Parathyroid adenoma (tissue), 2 donors: ENCODE results near the gene ITPR2.

Experiments
- H2AFZ ChIP-seq: fragments of 300-600 bp; sonication (generic); one replicate; pipeline ENCODE4 v1.7.0; 2017; ENCODE audit warnings: antibody characterized with exemption, mild to moderate bottlenecking
- H3K27ac ChIP-seq: fragments of 300-600 bp; sonication (generic); one replicate; pipeline ENCODE4 v1.7.0; 2017
- H3K27me3 ChIP-seq: fragments of 300-600 bp; sonication (generic); one replicate; pipeline ENCODE4 v1.7.0; 2017; ENCODE audit warnings: low read length; ENCODE audit not compliant: control insufficient read depth, insufficient read depth
- H3K36me3 ChIP-seq: fragments of 300-600 bp; sonication (generic); one replicate; pipeline ENCODE4 v1.7.0; 2017; ENCODE audit warnings: low read length; ENCODE audit not compliant: control insufficient read depth, insufficient read depth
- H3K4me1 ChIP-seq: fragments of 300-600 bp; sonication (generic); one replicate; pipeline ENCODE4 v1.7.0; 2017; ENCODE audit warnings: control low read depth
- H3K4me2 ChIP-seq: fragments of 300-600 bp; sonication (generic); one replicate; pipeline ENCODE4 v1.7.0; 2017; ENCODE audit warnings: low read length
- H3K4me3 ChIP-seq: fragments of 300-600 bp; sonication (generic); one replicate; pipeline ENCODE4 v1.7.0; 2017; ENCODE audit warnings: low read depth, low read length
- H3K79me2 ChIP-seq: fragments of 300-600 bp; sonication (generic); one replicate; pipeline ENCODE4 v1.7.0; 2017; ENCODE audit warnings: control low read depth
- H3K9ac ChIP-seq: fragments of 300-600 bp; sonication (generic); one replicate; pipeline ENCODE4 v1.7.0; 2017; ENCODE audit warnings: mild to moderate bottlenecking
- H3K9me3 ChIP-seq: fragments of 300-600 bp; sonication (generic); one replicate; pipeline ENCODE4 v1.7.0; 2017; ENCODE audit warnings: low read length; ENCODE audit not compliant: control insufficient read depth
- CTCF ChIP-seq: fragments of 300-600 bp; sonication (generic); IDR thresholded peaks from one replicate; pipeline ENCODE4 v1.7.0; 2017; ENCODE audit warnings: antibody characterized with exemption, mild to moderate bottlenecking
- donor health status: primary hyperparathyroidism.

ITPR2 gene

GRCh38 chr12:26746121-26746714 is 86.8 kb downstream of the ITPR2 start:
- H3K9me3 ChIP-seq = no peaks in the 10 kb centered on the region
- H3K27ac ChIP-seq = no peak overlapping the region
- peaks cover 5% of the 10 kb centered on the region for H3K4me1 ChIP-seq
- no peak overlapping the region for H3K4me2 ChIP-seq
- no peaks in the 10 kb centered on the region for H3K27me3 ChIP-seq
- peaks cover 11% of the 10 kb centered on the region for H3K79me2 ChIP-seq
- no peak overlapping the region for H2AFZ ChIP-seq
- no peak overlapping the region for H3K4me3 ChIP-seq
- no peak overlapping the region for H3K9ac ChIP-seq
- no peaks in the 10 kb centered on the region for H3K36me3 ChIP-seq
- TF ChIP-seq CTCF = no peak

- Histone ChIP-seq H3K79me2 (peaks cover 11% of the 10 kb centered on the region), H3K4me3 (no peak overlapping the region), H3K9ac (no peak overlapping the region), H3K4me1 (peaks cover 5% of the 10 kb centered on the region), H3K27me3 (no peaks in the 10 kb centered on the region), H3K4me2 (no peak overlapping the region), H3K27ac (no peak overlapping the region), H3K9me3 (no peaks in the 10 kb centered on the region), H2AFZ (no peak overlapping the region), H3K36me3 (no peaks in the 10 kb centered on the region)
- TF ChIP-seq CTCF = no peak
Measured at GRCh38 chr12:26744697-26745440, 88.1 kb downstream of the ITPR2 start.

GRCh38 chr12:26744042-26744626 is 88.9 kb downstream of the ITPR2 start:
- H3K4me1 ChIP-seq = peaks cover 5% of the 10 kb centered on the region
- no peak overlapping the region for H3K9ac ChIP-seq
- H3K4me3 ChIP-seq = no peak overlapping the region
- no peaks in the 10 kb centered on the region for H3K27me3 ChIP-seq
- no peaks in the 10 kb centered on the region for H3K9me3 ChIP-seq
- H3K79me2 ChIP-seq = peaks cover 14% of the 10 kb centered on the region
- H3K4me2 ChIP-seq = no peak overlapping the region
- no peaks in the 10 kb centered on the region for H3K36me3 ChIP-seq
- no peak for TF ChIP-seq CTCF
- H3K27ac ChIP-seq = no peak overlapping the region
- no peak overlapping the region for H2AFZ ChIP-seq

- Histone ChIP-seq H3K9me3 (no peaks in the 10 kb centered on the region), H3K9ac (no peak overlapping the region), H3K79me2 (peaks cover 12% of the 10 kb centered on the region), H3K27ac (no peak overlapping the region), H3K36me3 (no peaks in the 10 kb centered on the region), H3K27me3 (no peaks in the 10 kb centered on the region), H3K4me3 (no peak overlapping the region), H3K4me2 (no peak overlapping the region), H2AFZ (no peak overlapping the region), H3K4me1 (peaks cover 5% of the 10 kb centered on the region)
- no peak for TF ChIP-seq CTCF
Measured at GRCh38 chr12:26741584-26742227, 91.3 kb downstream of the ITPR2 start.
